ENCODE data around the gene CCDC24. TPM values are rescaled to one million over a fixed set of nuclear protein-coding genes. Genes with fewer than 3 reads are reported as not detected.

The CCDC24 gene
- total RNA-seq, 1 donor from 2014 or later: 14.9 TPM

DNA sequence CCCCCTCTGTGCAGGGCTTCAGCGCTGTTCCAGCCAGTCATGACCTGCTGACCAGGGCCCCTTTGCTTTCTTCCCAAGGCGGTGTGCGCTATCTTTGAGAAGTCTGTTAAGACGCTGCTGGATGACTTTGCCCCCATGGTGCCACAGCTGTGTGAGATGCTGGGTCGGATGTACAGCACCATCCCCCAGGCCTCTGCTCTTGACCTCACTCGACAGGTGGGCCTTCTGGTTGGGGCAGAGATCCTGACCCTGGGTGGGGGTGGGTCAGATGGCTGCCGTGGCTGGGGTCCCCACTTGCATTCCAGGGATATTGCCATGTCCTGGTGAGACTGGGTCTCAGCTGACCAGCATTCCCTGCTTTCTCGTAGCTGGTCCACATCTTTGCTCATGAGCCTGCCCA lies 30.6 kb upstream of the CCDC24 start:
- no peak overlapping the region for H3K4me3 Mint-ChIP-seq
- no peak for DNase-seq (ENCODE audit: extremely low spot score, unreplicated experiment)
- TF ChIP-seq, protein P1, sequence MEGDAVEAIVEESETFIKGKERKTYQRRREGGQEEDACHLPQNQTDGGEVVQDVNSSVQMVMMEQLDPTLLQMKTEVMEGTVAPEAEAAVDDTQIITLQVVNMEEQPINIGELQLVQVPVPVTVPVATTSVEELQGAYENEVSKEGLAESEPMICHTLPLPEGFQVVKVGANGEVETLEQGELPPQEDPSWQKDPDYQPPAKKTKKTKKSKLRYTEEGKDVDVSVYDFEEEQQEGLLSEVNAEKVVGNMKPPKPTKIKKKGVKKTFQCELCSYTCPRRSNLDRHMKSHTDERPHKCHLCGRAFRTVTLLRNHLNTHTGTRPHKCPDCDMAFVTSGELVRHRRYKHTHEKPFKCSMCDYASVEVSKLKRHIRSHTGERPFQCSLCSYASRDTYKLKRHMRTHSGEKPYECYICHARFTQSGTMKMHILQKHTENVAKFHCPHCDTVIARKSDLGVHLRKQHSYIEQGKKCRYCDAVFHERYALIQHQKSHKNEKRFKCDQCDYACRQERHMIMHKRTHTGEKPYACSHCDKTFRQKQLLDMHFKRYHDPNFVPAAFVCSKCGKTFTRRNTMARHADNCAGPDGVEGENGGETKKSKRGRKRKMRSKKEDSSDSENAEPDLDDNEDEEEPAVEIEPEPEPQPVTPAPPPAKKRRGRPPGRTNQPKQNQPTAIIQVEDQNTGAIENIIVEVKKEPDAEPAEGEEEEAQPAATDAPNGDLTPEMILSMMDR (conservative IDR thresholded peaks at IDR 0.05): no peak
- H3K27me3 Mint-ChIP-seq: no peaks in the 10 kb centered on the region
- H3K27ac Mint-ChIP-seq: no peak overlapping the region
- peaks cover 6% of the 10 kb centered on the region for H3K36me3 Mint-ChIP-seq
- H3K9me3 Mint-ChIP-seq: no peaks in the 10 kb centered on the region
- H3K4me1 Mint-ChIP-seq (ENCODE audit: unreplicated experiment): no peaks in the 10 kb centered on the region

DNA sequence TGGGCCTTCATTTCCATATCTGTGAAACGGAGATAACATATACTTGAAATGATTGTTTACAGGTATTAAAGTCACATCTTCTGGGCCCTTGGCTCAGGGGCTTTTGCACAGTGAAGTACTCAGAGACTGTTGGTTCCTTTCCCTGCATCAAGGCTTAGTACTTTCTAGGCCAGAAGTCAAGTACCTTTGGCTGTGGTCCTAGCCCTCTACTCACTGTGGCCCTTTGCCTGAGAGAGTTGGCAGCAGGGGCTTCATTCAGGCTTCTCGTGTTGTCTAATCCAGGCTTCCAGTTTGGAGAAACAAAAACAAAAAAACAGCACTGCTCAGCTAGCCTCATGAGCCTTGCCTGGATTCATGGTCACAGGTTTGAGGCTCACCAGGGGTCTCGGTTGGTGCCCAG lies 29.7 kb upstream of the CCDC24 start:
- Mint-ChIP-seq H3K27ac (no peak overlapping the region), H3K4me1 (ENCODE audit: unreplicated experiment) (no peaks in the 10 kb centered on the region), H3K9me3 (no peaks in the 10 kb centered on the region), H3K36me3 (peaks cover 6% of the 10 kb centered on the region), H3K4me3 (no peak overlapping the region), H3K27me3 (no peaks in the 10 kb centered on the region)
- no peak for DNase-seq (ENCODE audit: extremely low spot score, unreplicated experiment)
- TF ChIP-seq, protein P1 (conservative IDR thresholded peaks at IDR 0.05): no peak

DNA sequence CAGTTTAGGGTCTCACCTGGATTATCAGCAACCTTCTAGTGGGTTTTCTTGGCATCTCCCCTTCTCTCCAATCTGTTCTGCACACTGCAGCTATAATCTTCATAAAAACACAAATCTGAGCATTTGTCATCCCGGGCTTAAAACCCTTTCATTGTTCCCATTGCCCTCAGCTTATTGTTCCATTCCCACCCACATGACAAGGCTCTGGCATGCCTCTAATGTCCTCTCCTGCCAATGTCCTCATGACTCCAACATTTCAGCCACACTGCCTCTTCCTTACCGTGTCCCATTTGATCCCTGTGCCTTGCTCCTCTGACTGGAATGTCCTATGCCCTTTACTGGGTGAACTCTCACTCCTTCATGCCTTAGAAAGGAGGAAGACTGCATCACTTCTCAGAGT lies 29.1 kb upstream of the CCDC24 start:
- Mint-ChIP-seq H3K4me3 (no peak overlapping the region), H3K36me3 (peaks cover 6% of the 10 kb centered on the region)

DNA sequence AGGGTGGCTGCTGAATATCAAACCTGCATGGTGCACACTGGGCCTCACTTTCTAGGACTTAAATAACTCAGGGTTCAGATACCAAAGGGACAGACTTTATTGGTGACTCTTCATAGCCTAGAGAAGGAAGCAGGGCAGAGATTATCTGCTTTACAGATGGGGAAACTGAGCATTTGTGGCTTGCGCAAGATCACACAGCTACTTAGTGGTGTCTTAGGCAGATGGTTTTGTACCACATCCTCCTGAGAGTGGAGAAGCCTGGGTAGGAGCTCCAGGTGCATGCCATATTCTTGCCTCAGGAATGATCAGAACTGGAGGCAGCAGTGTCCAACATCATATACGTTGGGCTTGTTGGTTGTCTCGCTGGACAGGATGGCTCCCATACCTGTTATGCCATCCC lies 28.4 kb upstream of the CCDC24 start:
- Mint-ChIP-seq H3K9me3 (no peaks in the 10 kb centered on the region), H3K4me3 (no peak overlapping the region), H3K27ac (no peak overlapping the region), H3K36me3 (peaks cover 6% of the 10 kb centered on the region), H3K4me1 (ENCODE audit: unreplicated experiment) (no peaks in the 10 kb centered on the region), H3K27me3 (no peaks in the 10 kb centered on the region)
- no peak for DNase-seq (ENCODE audit: extremely low spot score, unreplicated experiment)
- TF ChIP-seq, protein P1 (conservative IDR thresholded peaks at IDR 0.05): no peak

More for the DNA sequence above, 29.1 kb upstream of the CCDC24 start:
- Mint-ChIP-seq H3K4me1 (ENCODE audit: unreplicated experiment) (no peaks in the 10 kb centered on the region), H3K9me3 (no peaks in the 10 kb centered on the region), H3K27ac (no peak overlapping the region), H3K27me3 (no peaks in the 10 kb centered on the region)
- TF ChIP-seq, protein P1 (conservative IDR thresholded peaks at IDR 0.05): no peak
- no peak for DNase-seq (ENCODE audit: extremely low spot score, unreplicated experiment)

DNA sequence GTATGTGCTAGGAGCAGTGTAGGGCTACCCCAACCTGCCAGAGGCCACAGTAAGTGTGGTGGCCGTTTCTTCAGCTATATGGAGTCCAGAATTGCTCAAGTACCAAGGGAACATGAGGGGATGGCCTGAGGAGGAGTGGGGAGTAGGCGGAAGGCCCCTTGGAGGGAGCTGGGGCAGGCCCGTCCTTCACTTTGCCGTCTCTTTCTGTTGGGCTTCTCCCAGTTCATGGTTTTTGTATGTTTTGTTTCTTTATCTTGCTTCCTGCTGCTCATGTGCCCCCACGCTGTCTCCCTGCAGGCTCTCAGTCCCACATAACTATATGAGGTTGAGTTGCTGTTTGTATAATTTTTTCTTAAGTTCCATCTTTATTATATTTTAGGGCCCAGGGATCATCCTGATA lies 27.5 kb upstream of the CCDC24 start:
- TF ChIP-seq, protein P1 (conservative IDR thresholded peaks at IDR 0.05): no peak
- Mint-ChIP-seq H3K4me1 (ENCODE audit: unreplicated experiment) (no peaks in the 10 kb centered on the region), H3K9me3 (no peaks in the 10 kb centered on the region), H3K27me3 (no peaks in the 10 kb centered on the region), H3K4me3 (no peak overlapping the region), H3K27ac (no peak overlapping the region), H3K36me3 (peaks cover 5% of the 10 kb centered on the region)
- DNase-seq (ENCODE audit: extremely low spot score, unreplicated experiment): no peak

DNA sequence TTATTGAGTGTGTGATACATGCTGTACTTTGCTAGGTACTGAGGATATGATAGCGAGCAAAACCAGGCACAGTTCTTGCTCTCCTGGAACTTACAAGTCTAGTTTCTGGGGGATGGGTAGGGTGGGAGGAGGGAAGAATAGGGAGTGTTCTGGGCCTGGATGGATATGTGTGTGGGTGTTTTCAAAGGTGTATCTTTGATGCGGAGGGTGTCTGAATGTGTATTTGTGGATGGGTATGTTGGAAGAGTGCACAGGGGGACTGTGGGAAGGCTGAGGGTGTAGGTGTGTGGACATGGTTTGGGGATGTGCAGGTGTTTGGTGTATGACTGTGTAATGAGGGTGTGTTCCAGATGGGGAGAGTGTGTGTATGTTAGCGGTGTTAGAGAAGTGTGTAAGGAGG lies 26.1 kb upstream of the CCDC24 start:
- peaks cover 3% of the 10 kb centered on the region for H3K36me3 Mint-ChIP-seq
- no peak for DNase-seq (ENCODE audit: extremely low spot score, unreplicated experiment)

More for the DNA sequence above, 26.1 kb upstream of the CCDC24 start:
- H3K4me1 Mint-ChIP-seq (ENCODE audit: unreplicated experiment): peaks cover 9% of the 10 kb centered on the region
- no peaks in the 10 kb centered on the region for H3K27me3 Mint-ChIP-seq
- TF ChIP-seq, protein P1 (conservative IDR thresholded peaks at IDR 0.05): no peak
- H3K27ac Mint-ChIP-seq: no peak overlapping the region
- H3K9me3 Mint-ChIP-seq: no peaks in the 10 kb centered on the region
- H3K4me3 Mint-ChIP-seq: no peak overlapping the region
